H1 (cell line): ENCODE measurements around the gene LIPJ. TPM values are rescaled to one million over a fixed set of nuclear protein-coding genes. Genes with fewer than 3 reads are reported as not detected.

ENCODE experiments used
- polyA plus RNA-seq, 7 experiments: library from polyadenylated mRNA; depleted of rRNA in 3 of 7; stranded (reverse) in 5 of 7; unstranded in 2 of 7; fragments of >200 nt in 5 of 7; fragments of 200-250 nt in 2 of 7; gene quantifications; 1 replicate in 5 of 7; 2 replicates in 1 of 7; 4 replicates in 1 of 7; pipeline versions ENCODE4 v1.2.1 to v1.2.3, GENCODE V29; 2011 to 2013; ENCODE audit warnings: missing spikeins in 2 of 7, mixed read lengths in 2 of 7
- total RNA-seq: library from RNA; stranded (reverse); fragmentation: NEBNext Ultra II Directional; extraction: Animal tissue kit (Norgen Biotek cat#: 25700); gene quantifications from 2 replicates; pipeline ENCODE4 v1.2.1, GENCODE V29; 2021
- TF ChIP-seq, protein P1 (sequence below): fragments of 300-600 bp; sonication (generic); IDR thresholded peaks from 2 replicates; pipeline ENCODE4 v1.7.1; 2012; ENCODE audit warnings: low read length, moderate library complexity, mild to moderate bottlenecking, inconsistent platforms; ENCODE audit not compliant: insufficient replicate concordance

The LIPJ gene
- total and polyA plus RNA-seq, 2 of the 8 experiments (the other 6 are each of a cell fraction or from before 2014, with no cell fraction given) = not detected

GRCh38 chr10:88642963-88643362, 56.4 kb downstream of the LIPJ start (continued):
- TF ChIP-seq, protein P1, sequence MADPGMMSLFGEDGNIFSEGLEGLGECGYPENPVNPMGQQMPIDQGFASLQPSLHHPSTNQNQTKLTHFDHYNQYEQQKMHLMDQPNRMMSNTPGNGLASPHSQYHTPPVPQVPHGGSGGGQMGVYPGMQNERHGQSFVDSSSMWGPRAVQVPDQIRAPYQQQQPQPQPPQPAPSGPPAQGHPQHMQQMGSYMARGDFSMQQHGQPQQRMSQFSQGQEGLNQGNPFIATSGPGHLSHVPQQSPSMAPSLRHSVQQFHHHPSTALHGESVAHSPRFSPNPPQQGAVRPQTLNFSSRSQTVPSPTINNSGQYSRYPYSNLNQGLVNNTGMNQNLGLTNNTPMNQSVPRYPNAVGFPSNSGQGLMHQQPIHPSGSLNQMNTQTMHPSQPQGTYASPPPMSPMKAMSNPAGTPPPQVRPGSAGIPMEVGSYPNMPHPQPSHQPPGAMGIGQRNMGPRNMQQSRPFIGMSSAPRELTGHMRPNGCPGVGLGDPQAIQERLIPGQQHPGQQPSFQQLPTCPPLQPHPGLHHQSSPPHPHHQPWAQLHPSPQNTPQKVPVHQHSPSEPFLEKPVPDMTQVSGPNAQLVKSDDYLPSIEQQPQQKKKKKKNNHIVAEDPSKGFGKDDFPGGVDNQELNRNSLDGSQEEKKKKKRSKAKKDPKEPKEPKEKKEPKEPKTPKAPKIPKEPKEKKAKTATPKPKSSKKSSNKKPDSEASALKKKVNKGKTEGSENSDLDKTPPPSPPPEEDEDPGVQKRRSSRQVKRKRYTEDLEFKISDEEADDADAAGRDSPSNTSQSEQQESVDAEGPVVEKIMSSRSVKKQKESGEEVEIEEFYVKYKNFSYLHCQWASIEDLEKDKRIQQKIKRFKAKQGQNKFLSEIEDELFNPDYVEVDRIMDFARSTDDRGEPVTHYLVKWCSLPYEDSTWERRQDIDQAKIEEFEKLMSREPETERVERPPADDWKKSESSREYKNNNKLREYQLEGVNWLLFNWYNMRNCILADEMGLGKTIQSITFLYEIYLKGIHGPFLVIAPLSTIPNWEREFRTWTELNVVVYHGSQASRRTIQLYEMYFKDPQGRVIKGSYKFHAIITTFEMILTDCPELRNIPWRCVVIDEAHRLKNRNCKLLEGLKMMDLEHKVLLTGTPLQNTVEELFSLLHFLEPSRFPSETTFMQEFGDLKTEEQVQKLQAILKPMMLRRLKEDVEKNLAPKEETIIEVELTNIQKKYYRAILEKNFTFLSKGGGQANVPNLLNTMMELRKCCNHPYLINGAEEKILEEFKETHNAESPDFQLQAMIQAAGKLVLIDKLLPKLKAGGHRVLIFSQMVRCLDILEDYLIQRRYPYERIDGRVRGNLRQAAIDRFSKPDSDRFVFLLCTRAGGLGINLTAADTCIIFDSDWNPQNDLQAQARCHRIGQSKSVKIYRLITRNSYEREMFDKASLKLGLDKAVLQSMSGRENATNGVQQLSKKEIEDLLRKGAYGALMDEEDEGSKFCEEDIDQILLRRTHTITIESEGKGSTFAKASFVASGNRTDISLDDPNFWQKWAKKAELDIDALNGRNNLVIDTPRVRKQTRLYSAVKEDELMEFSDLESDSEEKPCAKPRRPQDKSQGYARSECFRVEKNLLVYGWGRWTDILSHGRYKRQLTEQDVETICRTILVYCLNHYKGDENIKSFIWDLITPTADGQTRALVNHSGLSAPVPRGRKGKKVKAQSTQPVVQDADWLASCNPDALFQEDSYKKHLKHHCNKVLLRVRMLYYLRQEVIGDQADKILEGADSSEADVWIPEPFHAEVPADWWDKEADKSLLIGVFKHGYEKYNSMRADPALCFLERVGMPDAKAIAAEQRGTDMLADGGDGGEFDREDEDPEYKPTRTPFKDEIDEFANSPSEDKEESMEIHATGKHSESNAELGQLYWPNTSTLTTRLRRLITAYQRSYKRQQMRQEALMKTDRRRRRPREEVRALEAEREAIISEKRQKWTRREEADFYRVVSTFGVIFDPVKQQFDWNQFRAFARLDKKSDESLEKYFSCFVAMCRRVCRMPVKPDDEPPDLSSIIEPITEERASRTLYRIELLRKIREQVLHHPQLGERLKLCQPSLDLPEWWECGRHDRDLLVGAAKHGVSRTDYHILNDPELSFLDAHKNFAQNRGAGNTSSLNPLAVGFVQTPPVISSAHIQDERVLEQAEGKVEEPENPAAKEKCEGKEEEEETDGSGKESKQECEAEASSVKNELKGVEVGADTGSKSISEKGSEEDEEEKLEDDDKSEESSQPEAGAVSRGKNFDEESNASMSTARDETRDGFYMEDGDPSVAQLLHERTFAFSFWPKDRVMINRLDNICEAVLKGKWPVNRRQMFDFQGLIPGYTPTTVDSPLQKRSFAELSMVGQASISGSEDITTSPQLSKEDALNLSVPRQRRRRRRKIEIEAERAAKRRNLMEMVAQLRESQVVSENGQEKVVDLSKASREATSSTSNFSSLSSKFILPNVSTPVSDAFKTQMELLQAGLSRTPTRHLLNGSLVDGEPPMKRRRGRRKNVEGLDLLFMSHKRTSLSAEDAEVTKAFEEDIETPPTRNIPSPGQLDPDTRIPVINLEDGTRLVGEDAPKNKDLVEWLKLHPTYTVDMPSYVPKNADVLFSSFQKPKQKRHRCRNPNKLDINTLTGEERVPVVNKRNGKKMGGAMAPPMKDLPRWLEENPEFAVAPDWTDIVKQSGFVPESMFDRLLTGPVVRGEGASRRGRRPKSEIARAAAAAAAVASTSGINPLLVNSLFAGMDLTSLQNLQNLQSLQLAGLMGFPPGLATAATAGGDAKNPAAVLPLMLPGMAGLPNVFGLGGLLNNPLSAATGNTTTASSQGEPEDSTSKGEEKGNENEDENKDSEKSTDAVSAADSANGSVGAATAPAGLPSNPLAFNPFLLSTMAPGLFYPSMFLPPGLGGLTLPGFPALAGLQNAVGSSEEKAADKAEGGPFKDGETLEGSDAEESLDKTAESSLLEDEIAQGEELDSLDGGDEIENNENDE = no peak
